ENCODE measurements around the gene NTSR2. TPM values are rescaled to one million over a fixed set of nuclear protein-coding genes. Genes with fewer than 3 reads are reported as not detected.

NTSR2 gene
- total RNA-seq, 1 donor from 2014 or later, result not detected

DNA sequence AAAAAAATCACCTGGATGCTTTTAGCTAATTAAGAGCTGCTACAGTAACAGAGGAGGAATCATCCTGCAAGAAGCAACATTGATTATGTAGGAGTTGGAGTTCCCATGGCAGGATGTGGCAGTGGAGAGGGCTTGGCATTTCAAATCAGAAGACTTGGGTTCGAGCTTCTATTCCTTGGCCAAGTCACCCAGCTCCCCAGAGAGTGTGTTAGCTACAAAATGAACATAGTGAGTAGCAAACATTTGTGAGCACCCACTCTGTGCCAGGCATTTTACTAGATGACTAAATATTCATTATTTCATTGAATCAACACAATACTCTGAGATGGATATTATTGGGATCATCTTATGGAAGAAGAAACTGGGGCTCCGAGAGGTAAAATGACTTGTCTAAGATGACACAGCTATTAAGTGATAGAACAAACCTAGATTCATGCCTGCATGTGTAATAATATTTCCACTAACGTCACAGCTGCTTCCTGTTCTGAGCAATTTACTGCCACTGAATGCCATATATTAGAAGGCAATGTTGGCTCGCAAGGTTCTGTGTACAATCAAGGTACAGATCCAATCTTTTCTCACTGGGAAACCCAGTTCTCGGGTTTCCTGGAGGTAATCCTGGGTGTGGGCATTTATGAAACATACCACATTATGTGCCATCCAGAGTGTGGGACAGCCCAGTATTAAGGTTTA lies 18.0 kb downstream of the NTSR2 start:
- intact Hi-C loops (cut with DNase I), result no loop called here
- Histone ChIP-seq H3K4me1 (no peaks in the 10 kb centered on the region), H3K36me3 (no peaks in the 10 kb centered on the region), H3K9me3 (no peaks in the 10 kb centered on the region), H3K27me3 (no peaks in the 10 kb centered on the region), H3K4me3 (no peak overlapping the region), H3K27ac (no peak overlapping the region)
- DNase-seq (ENCODE audit: extremely low spot score in 2 of 2), result no peak
- TF ChIP-seq POLR2A (IDR thresholded peaks at IDR 0.05) (no peak), POLR2AphosphoS5 (IDR thresholded peaks at IDR 0.05; ENCODE audit: insufficient read depth in 1 of 2, low read depth in 1 of 2) (no peak)
- TF ChIP-seq, protein P1, sequence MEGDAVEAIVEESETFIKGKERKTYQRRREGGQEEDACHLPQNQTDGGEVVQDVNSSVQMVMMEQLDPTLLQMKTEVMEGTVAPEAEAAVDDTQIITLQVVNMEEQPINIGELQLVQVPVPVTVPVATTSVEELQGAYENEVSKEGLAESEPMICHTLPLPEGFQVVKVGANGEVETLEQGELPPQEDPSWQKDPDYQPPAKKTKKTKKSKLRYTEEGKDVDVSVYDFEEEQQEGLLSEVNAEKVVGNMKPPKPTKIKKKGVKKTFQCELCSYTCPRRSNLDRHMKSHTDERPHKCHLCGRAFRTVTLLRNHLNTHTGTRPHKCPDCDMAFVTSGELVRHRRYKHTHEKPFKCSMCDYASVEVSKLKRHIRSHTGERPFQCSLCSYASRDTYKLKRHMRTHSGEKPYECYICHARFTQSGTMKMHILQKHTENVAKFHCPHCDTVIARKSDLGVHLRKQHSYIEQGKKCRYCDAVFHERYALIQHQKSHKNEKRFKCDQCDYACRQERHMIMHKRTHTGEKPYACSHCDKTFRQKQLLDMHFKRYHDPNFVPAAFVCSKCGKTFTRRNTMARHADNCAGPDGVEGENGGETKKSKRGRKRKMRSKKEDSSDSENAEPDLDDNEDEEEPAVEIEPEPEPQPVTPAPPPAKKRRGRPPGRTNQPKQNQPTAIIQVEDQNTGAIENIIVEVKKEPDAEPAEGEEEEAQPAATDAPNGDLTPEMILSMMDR (IDR thresholded peaks at IDR 0.05), result no peak

DNA sequence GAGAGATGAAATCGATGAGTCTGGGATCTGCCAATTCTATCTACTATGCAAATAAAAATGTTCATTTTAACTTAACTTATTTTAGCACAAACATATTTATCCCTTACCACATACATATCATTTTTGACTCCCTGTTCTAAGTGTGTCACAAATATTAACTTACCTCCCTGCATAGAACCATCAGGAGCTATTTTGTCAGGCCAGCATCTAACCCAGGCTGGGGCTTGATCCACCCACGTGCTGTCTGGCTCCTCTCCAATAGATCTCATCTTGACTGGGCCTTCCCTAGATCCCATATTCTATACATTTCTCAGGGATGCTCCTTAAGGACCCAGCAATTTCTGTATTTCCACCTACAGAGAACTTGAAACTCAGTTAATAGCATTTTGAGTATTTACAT lies 20.9 kb downstream of the NTSR2 start:
- Histone ChIP-seq H3K27me3 (no peaks in the 10 kb centered on the region), H3K9me3 (no peaks in the 10 kb centered on the region), H3K27ac (no peak overlapping the region), H3K4me1 (no peaks in the 10 kb centered on the region), H3K36me3 (no peaks in the 10 kb centered on the region), H3K4me3 (no peak overlapping the region)
- DNase-seq (ENCODE audit: extremely low spot score in 2 of 2), result no peak
- intact Hi-C loops (cut with DNase I), result no loop called here
- TF ChIP-seq POLR2A (IDR thresholded peaks at IDR 0.05) (no peak), POLR2AphosphoS5 (IDR thresholded peaks at IDR 0.05; ENCODE audit: insufficient read depth in 1 of 2, low read depth in 1 of 2) (no peak)
- TF ChIP-seq, protein P1 (IDR thresholded peaks at IDR 0.05), result no peak

DNA sequence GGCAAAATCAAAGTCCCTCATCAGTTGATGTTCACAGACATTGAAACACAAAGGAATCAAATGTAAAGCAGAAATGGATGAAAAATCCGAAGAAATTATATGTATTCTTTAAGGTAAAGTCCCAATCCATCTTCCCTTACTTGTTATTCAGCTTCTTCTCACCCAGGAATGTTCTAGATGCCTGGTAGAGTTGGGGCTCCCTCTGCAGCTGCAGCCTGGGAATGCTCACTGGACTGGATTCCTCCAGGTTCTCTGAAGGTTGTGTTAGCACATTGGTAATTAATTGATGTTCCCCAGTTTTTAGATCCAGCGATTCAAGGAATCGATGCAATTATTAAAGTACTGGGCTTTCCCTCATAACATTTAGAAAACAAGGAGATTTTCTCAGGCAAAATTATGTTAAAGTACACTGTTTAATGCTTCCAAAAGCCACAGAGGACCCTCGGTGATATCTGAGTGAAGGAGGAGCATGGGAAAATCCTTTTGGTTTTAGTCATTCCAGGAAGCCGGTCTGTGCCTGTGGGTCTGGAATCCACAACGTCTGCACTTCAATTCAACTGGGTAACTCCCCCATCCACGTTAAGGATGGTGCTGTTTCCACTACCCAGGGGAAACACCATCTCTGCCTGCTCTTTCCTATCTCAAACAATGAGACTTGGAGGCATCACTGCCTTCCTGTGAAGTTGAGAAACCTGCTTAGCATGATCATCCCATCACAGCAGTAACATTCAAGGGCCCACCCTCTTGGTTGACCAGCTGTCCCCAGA lies 22.0 kb downstream of the NTSR2 start:
- intact Hi-C loops (cut with DNase I), result no loop called here
- Histone ChIP-seq H3K9me3 (no peaks in the 10 kb centered on the region), H3K27ac (no peak overlapping the region), H3K27me3 (no peaks in the 10 kb centered on the region), H3K4me1 (no peaks in the 10 kb centered on the region), H3K36me3 (no peaks in the 10 kb centered on the region), H3K4me3 (no peak overlapping the region)
- DNase-seq (ENCODE audit: extremely low spot score in 2 of 2), result no peak
- TF ChIP-seq, protein P1 (IDR thresholded peaks at IDR 0.05), result no peak
- no peak for TF ChIP-seq POLR2A (IDR thresholded peaks at IDR 0.05)
- TF ChIP-seq POLR2AphosphoS5 (IDR thresholded peaks at IDR 0.05; ENCODE audit: insufficient read depth in 1 of 2, low read depth in 1 of 2), result no peak

DNA sequence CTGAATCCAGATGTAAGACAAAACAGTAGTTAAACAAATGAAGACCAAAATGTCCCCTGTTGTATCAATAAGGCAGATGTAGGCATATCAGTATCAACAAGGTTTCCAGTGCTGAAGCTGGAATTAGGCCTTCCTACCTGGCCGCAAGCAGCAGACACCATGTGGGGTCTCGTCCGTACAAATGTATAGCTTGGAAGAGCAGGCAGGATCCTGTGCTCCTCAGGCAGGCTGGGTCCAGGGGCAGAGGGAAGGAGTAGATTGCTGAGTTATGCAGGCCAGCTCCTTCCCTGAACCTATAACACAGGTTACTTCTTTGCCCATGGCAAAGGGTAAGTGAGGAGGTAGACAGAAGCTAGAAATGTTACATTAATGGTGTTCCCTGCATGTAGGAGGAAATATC lies 23.5 kb downstream of the NTSR2 start:
- no peak for DNase-seq (ENCODE audit: extremely low spot score in 2 of 2)
- Histone ChIP-seq H3K27me3 (no peaks in the 10 kb centered on the region), H3K27ac (no peak overlapping the region), H3K9me3 (no peaks in the 10 kb centered on the region), H3K4me1 (no peaks in the 10 kb centered on the region), H3K36me3 (no peaks in the 10 kb centered on the region), H3K4me3 (no peak overlapping the region)
- intact Hi-C loops (cut with DNase I), result no loop called here
- no peak for TF ChIP-seq POLR2AphosphoS5 (IDR thresholded peaks at IDR 0.05; ENCODE audit: insufficient read depth in 1 of 2, low read depth in 1 of 2)
- TF ChIP-seq, protein P1 (IDR thresholded peaks at IDR 0.05), result no peak
- no peak for TF ChIP-seq POLR2A (IDR thresholded peaks at IDR 0.05)

DNA sequence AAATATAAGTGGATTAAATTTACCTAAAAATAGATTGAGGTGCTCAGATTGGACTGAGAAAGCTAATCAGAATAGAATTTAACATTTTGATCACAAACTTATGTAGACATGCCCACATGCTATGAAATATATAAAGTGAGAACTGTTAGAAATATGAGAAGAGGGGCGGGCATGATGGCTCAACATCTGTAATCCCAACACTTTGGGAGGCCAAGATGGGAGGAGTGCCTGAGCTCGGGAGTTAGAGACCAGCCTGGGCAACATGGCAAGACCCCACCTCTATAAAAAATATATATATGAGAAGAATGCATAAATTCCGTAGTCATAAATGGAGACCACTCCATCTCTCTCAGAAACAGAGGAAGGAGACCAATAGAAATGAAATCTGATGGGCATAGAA lies 25.7 kb downstream of the NTSR2 start:
- DNase-seq (ENCODE audit: extremely low spot score in 2 of 2), result no peak
- Histone ChIP-seq H3K9me3 (no peaks in the 10 kb centered on the region), H3K4me3 (no peak overlapping the region), H3K27ac (no peak overlapping the region), H3K4me1 (no peaks in the 10 kb centered on the region), H3K27me3 (no peaks in the 10 kb centered on the region), H3K36me3 (peaks cover 0 to 11% of the 10 kb centered on the region in 2 donors)
- intact Hi-C loops (cut with DNase I), result no loop called here
- TF ChIP-seq, protein P1 (IDR thresholded peaks at IDR 0.05), result no peak
- TF ChIP-seq POLR2AphosphoS5 (IDR thresholded peaks at IDR 0.05; ENCODE audit: insufficient read depth in 1 of 2, low read depth in 1 of 2) (no peak), POLR2A (IDR thresholded peaks at IDR 0.05) (no peak)
